Left lung (tissue), 10 donors: ENCODE data around the gene RASA2. TPM values are rescaled to one million over a fixed set of nuclear protein-coding genes. Genes with fewer than 3 reads are reported as not detected.
"Not testable (repeated sequence)": the region's sequence is repeated elsewhere in the genome, so short reads cannot be mapped to it uniquely, and the experiment has no call there.

ENCODE experiments used
- ATAC-seq: fragments of 200-7000 bp; cut with Tn5 transposase; one replicate; pipeline ENCODE4 v1.9.1; 2020; ENCODE audit warnings: moderate library complexity
- DNase-seq, 4 donors: peaks; one replicate each; pipeline ENCODE4 v3.0.0-alpha.2; 2013 to 2020
- H3K27ac ChIP-seq, 2 donors: fragments of 200-600 bp; sonication (generic) in 1 of 2; one replicate each; pipeline versions ENCODE4 v1.5.0 to v1.8.0; 2020 to 2021
- H3K27me3 ChIP-seq, 2 donors: fragments of 200-600 bp; sonication (generic) in 1 of 2; one replicate each; pipeline versions ENCODE4 v1.5.0 to v1.8.0; 2020 to 2021
- H3K36me3 ChIP-seq, 2 donors: fragments of 200-600 bp; sonication (generic) in 1 of 2; one replicate each; pipeline versions ENCODE4 v1.5.0 to v1.8.0; 2020 to 2021
- H3K4me1 ChIP-seq, 2 donors: fragments of 200-600 bp; one replicate each; pipeline ENCODE4 v1.8.0; 2021
- H3K4me3 ChIP-seq, 2 donors: fragments of 200-600 bp; sonication (generic) in 1 of 2; one replicate each; pipeline versions ENCODE4 v1.5.0 to v1.8.0; 2020 to 2021; ENCODE audit warnings: mild to moderate bottlenecking in 1 of 2
- H3K9me3 ChIP-seq, 2 donors: fragments of 200-600 bp; sonication (generic) in 1 of 2; one replicate each; pipeline versions ENCODE4 v1.5.0 to v1.8.0; 2020 to 2021
- intact Hi-C, 2 donors: fragments of 100-400 bp; cut with DNase I; formaldehyde crosslinking; loops; one replicate each; pipeline versions ENCODE4 v1.11.2 to v1.14.2; 2022
- polyA plus RNA-seq, 6 donors: library from polyadenylated mRNA; unstranded; fragments of 120-200 nt; gene quantifications; one replicate each; pipeline ENCODE4 v1.2.1, GENCODE V29; 2013; ENCODE audit not compliant: insufficient read length in 6 of 6
- total RNA-seq, 2 donors: library from RNA; stranded (reverse); fragmentation: NEBNext Ultra II Directional; extraction: Animal tissue kit (Norgen Biotek cat#: 25700); gene quantifications; one replicate each; pipeline ENCODE4 v1.2.1, GENCODE V29; 2021
- TF ChIP-seq, protein P1 (sequence below), 2 donors: fragments of 200-600 bp; sonication (generic) in 1 of 2; IDR thresholded peaks; one replicate each; pipeline versions ENCODE4 v1.5.0 to v1.8.0; 2021; ENCODE audit warnings: antibody characterized with exemption in 2 of 2
- donor health status: DM: no; HTN: yes; CAD: no.
- donor health status: DM: no; HTN: no; CAD: no.

RASA2 gene
- total and polyA plus RNA-seq, 8 donors, result 17.2 to 29.3 (median 25.2) TPM

DNA sequence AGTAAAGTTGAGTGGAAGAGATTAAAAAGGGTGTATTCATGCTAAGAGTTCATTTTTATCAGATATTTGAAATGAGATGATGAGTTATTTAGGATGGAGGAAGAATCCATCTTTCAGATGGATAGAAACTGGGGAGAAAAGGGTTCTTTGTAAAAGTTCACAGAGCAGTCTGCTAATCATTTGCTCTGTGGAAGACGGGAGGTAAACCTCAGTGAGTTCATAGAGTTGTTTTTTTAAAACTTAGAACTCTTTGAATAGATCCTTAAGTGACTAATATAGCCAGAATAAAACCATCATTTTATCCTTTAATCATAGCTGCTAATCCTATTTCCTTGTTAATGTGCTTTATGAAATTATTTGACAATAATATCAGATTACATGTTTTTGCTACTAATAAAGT is 5.1 kb downstream of the RASA2 start:
- H3K9me3 ChIP-seq, result no peaks in the 10 kb centered on the region
- no peak overlapping the region for H3K4me3 ChIP-seq
- ATAC-seq (no peak), DNase-seq (no peak)
- intact Hi-C loops, result no loop called here
- TF ChIP-seq, protein P1, sequence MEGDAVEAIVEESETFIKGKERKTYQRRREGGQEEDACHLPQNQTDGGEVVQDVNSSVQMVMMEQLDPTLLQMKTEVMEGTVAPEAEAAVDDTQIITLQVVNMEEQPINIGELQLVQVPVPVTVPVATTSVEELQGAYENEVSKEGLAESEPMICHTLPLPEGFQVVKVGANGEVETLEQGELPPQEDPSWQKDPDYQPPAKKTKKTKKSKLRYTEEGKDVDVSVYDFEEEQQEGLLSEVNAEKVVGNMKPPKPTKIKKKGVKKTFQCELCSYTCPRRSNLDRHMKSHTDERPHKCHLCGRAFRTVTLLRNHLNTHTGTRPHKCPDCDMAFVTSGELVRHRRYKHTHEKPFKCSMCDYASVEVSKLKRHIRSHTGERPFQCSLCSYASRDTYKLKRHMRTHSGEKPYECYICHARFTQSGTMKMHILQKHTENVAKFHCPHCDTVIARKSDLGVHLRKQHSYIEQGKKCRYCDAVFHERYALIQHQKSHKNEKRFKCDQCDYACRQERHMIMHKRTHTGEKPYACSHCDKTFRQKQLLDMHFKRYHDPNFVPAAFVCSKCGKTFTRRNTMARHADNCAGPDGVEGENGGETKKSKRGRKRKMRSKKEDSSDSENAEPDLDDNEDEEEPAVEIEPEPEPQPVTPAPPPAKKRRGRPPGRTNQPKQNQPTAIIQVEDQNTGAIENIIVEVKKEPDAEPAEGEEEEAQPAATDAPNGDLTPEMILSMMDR (IDR thresholded peaks at IDR 0.05), result no peak
- H3K27me3 ChIP-seq, result no peaks in the 10 kb centered on the region
- H3K27ac ChIP-seq, result no peak overlapping the region
- peaks cover 0 to 72% of the 10 kb centered on the region in 2 donors for H3K4me1 ChIP-seq
- no peaks in the 10 kb centered on the region for H3K36me3 ChIP-seq

DNA sequence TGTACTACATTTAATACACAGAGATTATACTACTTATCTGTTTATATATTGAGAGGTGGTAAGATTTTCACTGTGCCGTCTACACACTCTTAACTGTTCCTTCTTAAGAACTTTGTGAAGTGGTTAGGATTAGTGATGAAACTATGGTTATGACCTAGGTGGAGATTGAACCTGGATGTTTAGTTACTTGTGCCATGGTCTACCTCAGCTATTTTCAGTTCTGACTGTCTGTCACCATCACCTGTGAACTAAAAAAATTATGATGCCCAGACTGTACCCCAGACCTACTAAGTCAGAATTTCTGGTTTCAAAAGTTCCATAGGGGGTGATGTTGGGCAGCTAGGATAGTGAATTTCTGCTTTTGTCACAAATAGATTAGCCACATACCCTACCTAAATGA is 6.4 kb downstream of the RASA2 start:
- Histone ChIP-seq H3K4me3 (no peak overlapping the region), H3K27me3 (no peaks in the 10 kb centered on the region), H3K9me3 (no peaks in the 10 kb centered on the region), H3K27ac (no peak overlapping the region), H3K36me3 (no peaks in the 10 kb centered on the region), H3K4me1 (peaks cover 0 to 78% of the 10 kb centered on the region in 2 donors)
- no peak for ATAC-seq
- TF ChIP-seq, protein P1 (IDR thresholded peaks at IDR 0.05), result no peak
- intact Hi-C loops, result no loop called here
- DNase-seq, result no peak

DNA sequence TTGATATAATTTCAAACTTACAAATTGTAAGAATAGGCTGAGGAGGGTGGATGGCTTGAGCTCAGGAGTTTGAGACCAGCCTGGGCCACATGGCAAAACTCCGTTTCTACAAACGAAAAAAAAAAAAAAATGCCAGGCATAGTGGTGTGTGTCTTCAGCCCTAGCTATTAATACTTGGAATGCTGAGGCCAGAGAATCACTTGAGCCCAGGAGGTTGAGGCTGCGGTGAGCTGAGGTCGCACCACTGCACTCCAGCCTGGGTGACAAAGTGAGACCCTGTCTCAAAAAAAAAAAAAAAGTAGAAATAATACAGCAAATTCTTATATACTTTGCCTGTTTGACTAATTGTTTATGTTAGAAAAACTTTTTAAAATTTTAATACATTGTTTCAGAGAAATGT is 10.8 kb downstream of the RASA2 start:
- ATAC-seq, result not testable (repeated sequence)

DNA sequence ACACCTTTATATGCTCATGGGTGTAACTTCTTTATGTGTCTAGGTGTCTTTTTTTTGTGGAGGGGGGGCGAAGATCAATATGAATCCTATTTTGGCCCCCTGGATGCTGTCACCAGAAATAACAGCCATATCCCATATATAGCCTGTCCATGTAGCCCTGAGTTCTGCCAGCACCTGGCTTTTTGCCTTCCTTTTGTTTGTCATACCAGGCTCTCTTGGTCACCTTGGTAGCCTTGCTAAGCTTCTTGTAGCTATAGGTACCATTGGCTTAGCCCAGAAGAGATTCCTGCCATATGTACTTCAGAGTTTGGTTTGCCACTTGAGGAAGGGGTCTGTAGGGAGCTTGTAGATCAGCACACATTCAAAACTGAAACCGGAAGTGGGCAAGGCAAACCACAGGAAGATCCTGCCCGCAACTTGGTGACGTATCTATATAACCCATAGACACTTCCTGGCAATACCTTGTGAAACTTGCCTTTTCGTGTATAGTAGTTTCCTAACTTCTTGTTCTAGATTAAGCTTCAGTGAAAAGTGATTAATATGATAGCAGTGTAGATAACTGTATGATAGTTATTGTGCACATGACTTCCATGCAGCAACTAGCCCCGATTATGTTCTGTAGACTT is 11.9 kb downstream of the RASA2 start:
- H3K4me1 ChIP-seq, result peaks cover 0 to 51% of the 10 kb centered on the region in 2 donors
- TF ChIP-seq, protein P1 (IDR thresholded peaks at IDR 0.05), result no peak
- peak overlapping the region in 1 of 2 donors; percentile 14 for H3K4me3 ChIP-seq
- no peaks in the 10 kb centered on the region for H3K9me3 ChIP-seq
- peak overlapping the region; percentile 16 to 88 for H3K27ac ChIP-seq
- intact Hi-C loops, result no loop called here
- peak; percentile 79 for ATAC-seq
- peak in 2 of 4 donors; percentile 19 to 61 for DNase-seq
- H3K36me3 ChIP-seq, result no peaks in the 10 kb centered on the region
- H3K27me3 ChIP-seq, result no peaks in the 10 kb centered on the region

More for the DNA sequence above, 10.8 kb downstream of the RASA2 start:
- H3K27ac ChIP-seq, H3K4me3 ChIP-seq, H3K36me3 ChIP-seq, intact Hi-C loops, DNase-seq, H3K9me3 ChIP-seq, H3K27me3 ChIP-seq: not testable (repeated sequence)
- peaks cover 0 to 62% of the 10 kb centered on the region in 2 donors for H3K4me1 ChIP-seq

DNA sequence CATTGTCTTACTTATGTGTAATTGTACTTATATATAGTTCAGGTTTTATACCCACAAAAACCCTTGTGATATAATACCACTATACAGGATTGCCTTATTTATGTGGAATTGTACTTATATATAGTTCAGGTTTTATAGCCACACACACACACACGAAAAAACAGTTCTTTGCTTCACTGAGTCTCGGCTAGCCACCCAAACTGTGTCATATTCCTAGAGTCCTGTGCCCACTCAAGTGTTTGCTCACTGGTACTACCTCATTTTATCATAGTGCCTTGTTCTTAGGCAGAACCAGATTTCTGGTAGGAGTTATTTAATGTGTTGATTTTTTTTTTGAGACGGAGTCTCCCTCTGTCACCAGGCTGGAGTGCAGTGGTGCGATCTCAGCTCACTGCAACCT is 12.5 kb downstream of the RASA2 start:
- Histone ChIP-seq H3K27ac (peak overlapping the region; percentile 16 to 88), H3K36me3 (no peaks in the 10 kb centered on the region), H3K4me3 (peak overlapping the region in 1 of 2 donors; percentile 14), H3K4me1 (peaks cover 0 to 45% of the 10 kb centered on the region in 2 donors), H3K9me3 (no peaks in the 10 kb centered on the region), H3K27me3 (no peaks in the 10 kb centered on the region)
- ATAC-seq (no peak), DNase-seq (no peak)
- intact Hi-C loops, result no loop called here
- TF ChIP-seq, protein P1 (IDR thresholded peaks at IDR 0.05), result no peak

DNA sequence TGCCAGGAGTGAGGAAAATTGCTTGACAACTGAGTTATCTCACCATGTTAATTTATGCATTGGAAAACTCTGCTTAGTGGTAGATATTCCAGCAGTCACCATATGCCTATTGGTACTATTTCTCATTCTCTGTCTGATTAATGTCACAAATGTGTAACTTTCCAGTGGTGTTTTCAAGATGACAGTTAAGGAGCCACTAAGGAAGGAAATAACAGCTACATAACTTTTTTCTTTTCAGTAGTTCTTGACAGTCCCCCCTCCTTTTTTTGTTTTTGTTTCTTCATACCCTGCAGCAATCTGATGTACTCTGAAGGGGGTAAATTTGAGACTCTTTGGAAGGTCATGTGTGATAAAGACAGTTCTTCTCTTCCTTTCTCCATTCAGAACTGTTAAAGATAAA is 13.1 kb downstream of the RASA2 start:
- peaks cover 0 to 44% of the 10 kb centered on the region in 2 donors for H3K4me1 ChIP-seq
- H3K27me3 ChIP-seq, result no peaks in the 10 kb centered on the region
- peak overlapping the region in 1 of 2 donors; percentile 88 for H3K27ac ChIP-seq
- H3K4me3 ChIP-seq, result no peak overlapping the region
- ATAC-seq, result no peak
- intact Hi-C loops, result no loop called here
- DNase-seq, result no peak
- TF ChIP-seq, protein P1 (IDR thresholded peaks at IDR 0.05), result no peak
- no peaks in the 10 kb centered on the region for H3K36me3 ChIP-seq
- H3K9me3 ChIP-seq, result no peaks in the 10 kb centered on the region
